ENCODE data around the gene CHRM4. TPM values are rescaled to one million over a fixed set of nuclear protein-coding genes. Genes with fewer than 3 reads are reported as not detected.

Gene CHRM4
- total and polyA plus RNA-seq, 2 of the 13 experiments (the other 11 are each of a cell fraction or from before 2014, with no cell fraction given) = 0.13 to 0.21 TPM

DNA sequence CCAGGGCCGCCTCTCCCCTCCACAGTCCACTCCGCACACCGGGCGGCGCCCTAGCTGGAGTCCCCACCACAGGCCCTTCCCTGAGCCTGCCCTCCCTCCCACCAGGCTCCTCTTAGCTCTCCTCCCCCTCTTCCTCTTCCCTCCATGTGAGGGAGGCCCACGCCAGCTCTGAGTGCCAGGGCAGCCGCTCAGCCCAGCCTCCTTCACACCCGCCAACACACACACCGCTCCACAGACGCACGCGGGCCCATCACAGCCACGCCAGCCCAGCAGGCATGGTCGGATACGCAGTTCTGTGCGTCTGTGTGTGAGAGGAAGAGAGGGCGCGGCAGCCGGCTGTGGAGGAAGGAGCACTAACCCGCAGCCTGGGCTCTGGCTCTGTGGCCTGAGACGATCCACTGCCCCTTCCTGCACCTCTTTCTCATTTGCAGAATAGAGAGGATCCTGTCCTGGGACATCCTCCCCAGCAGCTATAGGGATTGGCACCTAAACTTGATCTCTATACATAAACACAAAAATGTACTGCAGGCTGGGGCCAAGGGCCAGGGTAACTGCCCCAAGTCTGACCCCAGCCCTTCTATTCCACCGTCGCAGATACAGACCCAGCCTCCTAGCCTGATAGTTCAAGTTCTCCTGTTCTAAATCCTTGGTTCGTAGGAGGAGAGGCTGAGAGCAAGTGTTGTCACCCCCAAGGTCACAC lies 3.5 kb downstream of the CHRM4 start:
- DNase-seq (ENCODE audit: low spot score) = no peak
- H3K9ac ChIP-seq (ENCODE audit: insufficient read depth, low read depth, low read length) = no peak overlapping the region
- no peak overlapping the region for H3K27ac ChIP-seq (ENCODE audit: extremely low read length, insufficient read depth, low read length)
- POLR2A ChIA-PET = interaction anchor here (0.9 to 1.0 kb wide), 2 partner anchors 8 to 165 kb away, joined by 3 read pairs; no protein-coding TSS in a partner anchor
- H3K4me3 ChIP-seq (replicated peaks in 1 of 3; ENCODE audit: insufficient read depth in 1 of 3, low read depth in 2 of 3, low read length in 3 of 3) = peak overlapping the region; percentile 31 to 82 (median 34); a peak in 5 of 6 replicates
- peaks cover 13 to 36% of the 10 kb centered on the region in 2 experiments for H3K27me3 ChIP-seq (ENCODE audit: control insufficient read depth in 1 of 2, insufficient read depth in 2 of 2, low read length in 2 of 2)
- no peak overlapping the region for H2AFZ ChIP-seq (ENCODE audit: low read length)
- H3K9me3 ChIP-seq (ENCODE audit: low read length) = no peaks in the 10 kb centered on the region
- CTCF ChIA-PET (ENCODE audit: low intra/inter-chr PET ratio, low total read pairs) = interaction anchor here (2.4 kb wide), 1 partner anchor 141 kb away, joined by 9 read pairs; no protein-coding TSS in a partner anchor
- intact Hi-C loops (cut with micrococcal nuclease; ENCODE audit: unreplicated experiment) (loop anchor here (2.0 kb wide), 1 partner anchor 149 kb away; no protein-coding TSS in a partner anchor), in situ Hi-C loops (cut with HindIII; ENCODE audit: extremely low pct_ligation_motif_present, low pct_unique_long_range_greater_than_20kb) (loop anchor here (5.0 kb wide), 1 partner anchor 144 kb away; no protein-coding TSS in a partner anchor)
- H3K36me3 ChIP-seq (replicated peaks in 1 of 2; ENCODE audit: control insufficient read depth in 1 of 2, insufficient read depth in 2 of 2, low read length in 2 of 2) = 0 out of 5 replicates have a peak, but pooled peaks cover 0 to 1% of the 10 kb centered on the region in 2 experiments
- H4K20me1 ChIP-seq (ENCODE audit: insufficient read depth, low read length) = peaks cover 15% of the 10 kb centered on the region
- peak; percentile 1; the same call in 1 of the 3 replicates for ATAC-seq
- peak overlapping the region; percentile 97 for H3K4me2 ChIP-seq (ENCODE audit: low read depth, low read length)
- H3K79me2 ChIP-seq (ENCODE audit: insufficient read depth, low read length) = no peaks in the 10 kb centered on the region
- 3% methylated on average over 12 of the region's 24 CpGs for WGBS (ENCODE audit: low lambda C conversion rate)
- peaks cover 54% of the 10 kb centered on the region for H3K4me1 ChIP-seq (ENCODE audit: insufficient read depth, low read length)
- no TSS peak for BruUV-seq (replicated peaks)
- no peak for FAIRE-seq
- TF ChIP-seq, protein P1, sequence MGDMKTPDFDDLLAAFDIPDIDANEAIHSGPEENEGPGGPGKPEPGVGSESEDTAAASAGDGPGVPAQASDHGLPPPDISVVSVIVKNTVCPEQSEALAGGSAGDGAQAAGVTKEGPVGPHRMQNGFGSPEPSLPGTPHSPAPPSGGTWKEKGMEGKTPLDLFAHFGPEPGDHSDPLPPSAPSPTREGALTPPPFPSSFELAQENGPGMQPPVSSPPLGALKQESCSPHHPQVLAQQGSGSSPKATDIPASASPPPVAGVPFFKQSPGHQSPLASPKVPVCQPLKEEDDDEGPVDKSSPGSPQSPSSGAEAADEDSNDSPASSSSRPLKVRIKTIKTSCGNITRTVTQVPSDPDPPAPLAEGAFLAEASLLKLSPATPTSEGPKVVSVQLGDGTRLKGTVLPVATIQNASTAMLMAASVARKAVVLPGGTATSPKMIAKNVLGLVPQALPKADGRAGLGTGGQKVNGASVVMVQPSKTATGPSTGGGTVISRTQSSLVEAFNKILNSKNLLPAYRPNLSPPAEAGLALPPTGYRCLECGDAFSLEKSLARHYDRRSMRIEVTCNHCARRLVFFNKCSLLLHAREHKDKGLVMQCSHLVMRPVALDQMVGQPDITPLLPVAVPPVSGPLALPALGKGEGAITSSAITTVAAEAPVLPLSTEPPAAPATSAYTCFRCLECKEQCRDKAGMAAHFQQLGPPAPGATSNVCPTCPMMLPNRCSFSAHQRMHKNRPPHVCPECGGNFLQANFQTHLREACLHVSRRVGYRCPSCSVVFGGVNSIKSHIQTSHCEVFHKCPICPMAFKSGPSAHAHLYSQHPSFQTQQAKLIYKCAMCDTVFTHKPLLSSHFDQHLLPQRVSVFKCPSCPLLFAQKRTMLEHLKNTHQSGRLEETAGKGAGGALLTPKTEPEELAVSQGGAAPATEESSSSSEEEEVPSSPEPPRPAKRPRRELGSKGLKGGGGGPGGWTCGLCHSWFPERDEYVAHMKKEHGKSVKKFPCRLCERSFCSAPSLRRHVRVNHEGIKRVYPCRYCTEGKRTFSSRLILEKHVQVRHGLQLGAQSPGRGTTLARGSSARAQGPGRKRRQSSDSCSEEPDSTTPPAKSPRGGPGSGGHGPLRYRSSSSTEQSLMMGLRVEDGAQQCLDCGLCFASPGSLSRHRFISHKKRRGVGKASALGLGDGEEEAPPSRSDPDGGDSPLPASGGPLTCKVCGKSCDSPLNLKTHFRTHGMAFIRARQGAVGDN (CRISPR knock-in tag; IDR thresholded peaks at IDR 0.05) = peak; percentile 55
- TF ChIP-seq MTA1 (CRISPR knock-in tag; IDR thresholded peaks at IDR 0.05; ENCODE audit: borderline replicate concordance) (peak; percentile 64; the same call in 1 of the 2 replicates), KDM1A (CRISPR knock-in tag; IDR thresholded peaks at IDR 0.05) (no peak), ZFX (CRISPR knock-in tag; IDR thresholded peaks at IDR 0.05; ENCODE audit: low read depth) (peak; percentile 38; the same call in 1 of the 2 replicates), ZNF543 (CRISPR knock-in tag; IDR thresholded peaks at IDR 0.05) (0 out of 2 replicates have a peak, but pooled peaks have one; percentile 50), SRY (CRISPR knock-in tag; IDR thresholded peaks at IDR 0.05) (peak; percentile 40; the same call in 1 of the 2 replicates), ZNF263 (CRISPR knock-in tag; IDR thresholded peaks at IDR 0.05) (peak; percentile 49; the same call in 1 of the 2 replicates), CREM (IDR thresholded peaks at IDR 0.05) (no peak), CREM (CRISPR knock-in tag; IDR thresholded peaks at IDR 0.05) (no peak), ZNF788 (CRISPR knock-in tag; IDR thresholded peaks at IDR 0.05; ENCODE audit: borderline replicate concordance) (0 out of 2 replicates have a peak, but pooled peaks have one; percentile 31), MIER2 (CRISPR knock-in tag; IDR thresholded peaks at IDR 0.05) (0 out of 2 replicates have a peak, but pooled peaks have one; percentile 8)
- TF ChIP-seq, protein P2, sequence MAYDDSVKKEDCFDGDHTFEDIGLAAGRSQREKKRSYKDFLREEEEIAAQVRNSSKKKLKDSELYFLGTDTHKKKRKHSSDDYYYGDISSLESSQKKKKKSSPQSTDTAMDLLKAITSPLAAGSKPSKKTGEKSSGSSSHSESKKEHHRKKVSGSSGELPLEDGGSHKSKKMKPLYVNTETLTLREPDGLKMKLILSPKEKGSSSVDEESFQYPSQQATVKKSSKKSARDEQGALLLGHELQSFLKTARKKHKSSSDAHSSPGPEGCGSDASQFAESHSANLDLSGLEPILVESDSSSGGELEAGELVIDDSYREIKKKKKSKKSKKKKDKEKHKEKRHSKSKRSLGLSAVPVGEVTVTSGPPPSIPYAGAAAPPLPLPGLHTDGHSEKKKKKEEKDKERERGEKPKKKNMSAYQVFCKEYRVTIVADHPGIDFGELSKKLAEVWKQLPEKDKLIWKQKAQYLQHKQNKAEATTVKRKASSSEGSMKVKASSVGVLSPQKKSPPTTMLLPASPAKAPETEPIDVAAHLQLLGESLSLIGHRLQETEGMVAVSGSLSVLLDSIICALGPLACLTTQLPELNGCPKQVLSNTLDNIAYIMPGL (CRISPR knock-in tag; IDR thresholded peaks at IDR 0.05; ENCODE audit: borderline replicate concordance in 1 of 2, low read depth in 1 of 2) = 0 out of 4 replicates have a peak, but pooled peaks of 1 of the 2 experiments have one; percentile 25
